HTR-8/SVneo (cell line): ENCODE data around the gene CSNK1E.

Experiments
- DNase-seq: peaks from one replicate; pipeline ENCODE4 v3.0.0; 2011; ENCODE audit warnings: low spot score, mixed read lengths; ENCODE audit not compliant: insufficient read length
- FAIRE-seq: peaks from 2 replicates; lab custom pipeline; 2011; peaks lifted over from hg19 to GRCh38; lab: Jason Lieb, UNC

The CSNK1E gene

GRCh38 chr22:38257650-38258250 is 59.5 kb downstream of the CSNK1E start:
- no peak for DNase-seq
- no peak for FAIRE-seq

GRCh38 chr22:38257181-38257580 is 60.1 kb downstream of the CSNK1E start:
- no peak for FAIRE-seq
- DNase-seq, result no peak

- FAIRE-seq, result no peak
- DNase-seq, result no peak
Measured at GRCh38 chr22:38255697-38256096, 61.5 kb downstream of the CSNK1E start.

GRCh38 chr22:38251341-38251692 is 65.9 kb downstream of the CSNK1E start:
- FAIRE-seq, result no peak
- no peak for DNase-seq

- DNase-seq (no peak), FAIRE-seq (no peak)
Measured at GRCh38 chr22:38250643-38251340, 66.4 kb downstream of the CSNK1E start.

GRCh38 chr22:38249803-38250642 is 67.2 kb downstream of the CSNK1E start:
- no peak for DNase-seq
- no peak for FAIRE-seq

GRCh38 chr22:38249301-38249700 is 67.9 kb downstream of the CSNK1E start:
- DNase-seq (no peak), FAIRE-seq (no peak)

GRCh38 chr22:38248280-38248679 is 69.0 kb downstream of the CSNK1E start:
- DNase-seq (no peak), FAIRE-seq (no peak)

GRCh38 chr22:38247713-38248112 is 69.5 kb downstream of the CSNK1E start:
- DNase-seq (no peak), FAIRE-seq (no peak)

- no peak for DNase-seq
- no peak for FAIRE-seq
Measured at GRCh38 chr22:38246692-38247091, 70.5 kb downstream of the CSNK1E start.

GRCh38 chr22:38246046-38246658 is 71.1 kb downstream of the CSNK1E start:
- no peak for FAIRE-seq
- DNase-seq, result no peak

GRCh38 chr22:38244106-38244505 is 73.1 kb downstream of the CSNK1E start:
- no peak for FAIRE-seq
- no peak for DNase-seq

GRCh38 chr22:38243007-38243765 is 74.0 kb downstream of the CSNK1E start:
- no peak for FAIRE-seq
- no peak for DNase-seq

- DNase-seq, result peak; percentile 64
- FAIRE-seq, result peak; percentile 36
Measured at GRCh38 chr22:38240734-38241252, 76.4 kb downstream of the CSNK1E start.
